ENCODE results near the gene ITGB2.

Gene ITGB2

DNA sequence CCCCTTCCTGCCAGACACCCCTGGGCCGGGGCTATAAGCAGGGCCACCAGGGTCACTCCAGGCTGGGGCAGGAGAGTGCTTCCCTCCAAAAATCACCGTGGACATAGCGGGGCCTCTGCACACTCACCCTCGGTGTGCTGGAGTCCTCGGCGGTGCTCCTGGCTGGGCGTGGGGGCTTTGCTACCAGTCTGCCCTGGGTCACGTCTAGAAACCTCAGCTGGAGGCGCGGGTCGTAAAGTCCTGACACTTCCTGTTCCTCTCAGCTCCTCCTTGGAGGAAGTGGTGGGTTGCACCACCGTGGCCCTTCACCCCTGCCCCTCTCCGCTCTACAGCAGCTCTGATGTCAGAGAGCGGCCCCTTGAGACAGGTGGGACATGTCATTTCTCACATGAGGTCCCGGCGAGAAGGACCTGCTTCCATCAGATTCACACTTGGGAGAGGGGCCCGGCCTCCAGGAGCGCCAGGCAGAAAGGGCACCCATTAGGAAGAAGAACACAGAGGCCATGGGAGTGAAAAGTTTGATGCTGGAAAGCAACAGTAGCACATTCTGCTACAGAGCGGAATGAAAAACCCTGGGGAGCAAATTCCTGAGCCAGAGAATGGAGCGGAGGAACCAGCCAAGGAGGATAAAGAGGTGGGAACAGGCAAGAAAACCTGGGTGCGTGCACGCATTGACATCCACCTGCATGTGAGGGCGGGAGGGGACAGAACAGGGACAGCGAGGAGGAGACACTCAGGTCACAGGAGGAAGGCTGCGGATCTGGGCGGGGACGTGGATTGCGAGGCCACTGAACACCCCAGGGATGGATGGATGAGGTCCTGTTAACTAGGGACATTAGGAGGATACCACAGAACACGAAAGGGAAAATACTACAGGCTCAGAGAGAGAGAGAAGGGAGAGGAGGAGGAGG, at the start of gene ITGB2:
ITGB2 (minus strand) TSS at position 206 of the 911 bp plus-strand sequence. CDS start 10,117 bp downstream, outside the sequence.
- DNase-seq (ENCODE audit: low read depth in 2 of 2, low spot score in 1 of 2): no peak

DNA sequence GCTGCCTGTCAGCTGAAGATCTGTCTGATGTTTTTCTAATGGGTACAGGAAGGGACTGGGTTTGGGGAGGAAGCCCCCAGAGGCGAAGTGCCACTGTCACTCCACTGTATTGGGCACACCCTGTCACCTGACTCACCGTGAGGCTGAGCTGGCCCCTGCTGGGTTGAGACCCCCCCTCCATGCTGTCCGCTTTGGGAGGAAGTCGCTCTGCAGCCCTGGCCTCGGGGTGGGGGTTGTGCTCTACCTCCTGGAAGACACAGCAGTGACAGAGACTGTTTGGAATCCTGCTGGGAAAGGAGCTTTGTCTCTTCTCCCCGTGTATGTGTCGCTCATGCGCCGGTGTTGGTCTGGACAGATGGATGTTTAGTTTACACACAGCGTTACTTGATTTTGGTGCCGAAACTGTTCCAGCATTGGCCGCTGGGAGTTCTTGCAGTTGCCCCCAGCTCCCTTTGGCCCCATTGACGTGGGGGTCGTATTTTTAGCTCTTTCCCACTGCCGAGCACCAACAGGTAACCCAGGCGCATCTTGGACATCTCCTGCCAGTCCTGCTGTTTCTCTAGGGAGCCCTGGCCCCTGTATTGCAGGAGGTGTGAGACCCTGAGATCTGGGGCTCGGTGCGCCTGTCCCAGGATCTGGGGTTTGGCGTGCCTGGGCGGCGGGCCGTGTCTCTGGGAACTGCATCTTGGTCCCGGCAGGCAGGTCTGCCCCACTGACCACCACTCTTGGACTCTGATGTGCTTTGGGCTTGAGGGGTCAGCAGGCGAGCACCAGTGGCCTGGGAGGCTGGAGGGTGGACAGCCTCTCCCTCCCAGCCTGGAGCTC, 49.4 kb upstream of the ITGB2 start:
- DNase-seq (ENCODE audit: low read depth in 2 of 2, low spot score in 1 of 2): no peak

DNA sequence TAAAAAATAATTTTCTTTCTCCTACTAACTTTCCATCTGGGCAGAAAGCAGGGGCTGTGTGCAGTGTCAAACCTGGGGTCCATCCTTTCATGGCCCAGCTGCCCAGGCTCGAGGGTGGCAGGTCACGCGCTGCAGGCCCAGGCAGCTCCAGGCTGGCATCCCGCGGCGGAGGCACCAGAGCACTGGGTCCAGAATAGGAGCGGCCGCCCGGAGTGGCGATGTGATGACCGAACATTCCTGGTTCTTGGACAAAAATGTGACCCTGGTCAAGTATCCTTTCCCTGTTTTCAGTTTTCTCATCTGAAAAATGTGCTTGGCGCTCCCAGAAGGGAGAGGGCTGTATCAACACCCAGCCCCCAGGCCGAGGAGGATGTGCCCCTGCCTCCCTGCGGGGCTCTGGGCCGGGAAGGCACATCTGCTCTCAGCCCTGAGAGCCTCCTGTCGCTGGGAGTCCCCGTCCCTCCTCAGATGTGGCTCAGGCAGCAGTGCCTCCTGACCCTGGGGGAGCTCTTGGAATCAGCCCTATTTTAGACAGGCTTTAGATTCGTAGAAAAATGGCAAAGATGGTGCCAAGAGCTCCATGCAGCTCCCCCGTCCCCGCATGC, 48.5 kb upstream of the ITGB2 start:
- no peak for DNase-seq (ENCODE audit: low read depth in 2 of 2, low spot score in 1 of 2)

DNA sequence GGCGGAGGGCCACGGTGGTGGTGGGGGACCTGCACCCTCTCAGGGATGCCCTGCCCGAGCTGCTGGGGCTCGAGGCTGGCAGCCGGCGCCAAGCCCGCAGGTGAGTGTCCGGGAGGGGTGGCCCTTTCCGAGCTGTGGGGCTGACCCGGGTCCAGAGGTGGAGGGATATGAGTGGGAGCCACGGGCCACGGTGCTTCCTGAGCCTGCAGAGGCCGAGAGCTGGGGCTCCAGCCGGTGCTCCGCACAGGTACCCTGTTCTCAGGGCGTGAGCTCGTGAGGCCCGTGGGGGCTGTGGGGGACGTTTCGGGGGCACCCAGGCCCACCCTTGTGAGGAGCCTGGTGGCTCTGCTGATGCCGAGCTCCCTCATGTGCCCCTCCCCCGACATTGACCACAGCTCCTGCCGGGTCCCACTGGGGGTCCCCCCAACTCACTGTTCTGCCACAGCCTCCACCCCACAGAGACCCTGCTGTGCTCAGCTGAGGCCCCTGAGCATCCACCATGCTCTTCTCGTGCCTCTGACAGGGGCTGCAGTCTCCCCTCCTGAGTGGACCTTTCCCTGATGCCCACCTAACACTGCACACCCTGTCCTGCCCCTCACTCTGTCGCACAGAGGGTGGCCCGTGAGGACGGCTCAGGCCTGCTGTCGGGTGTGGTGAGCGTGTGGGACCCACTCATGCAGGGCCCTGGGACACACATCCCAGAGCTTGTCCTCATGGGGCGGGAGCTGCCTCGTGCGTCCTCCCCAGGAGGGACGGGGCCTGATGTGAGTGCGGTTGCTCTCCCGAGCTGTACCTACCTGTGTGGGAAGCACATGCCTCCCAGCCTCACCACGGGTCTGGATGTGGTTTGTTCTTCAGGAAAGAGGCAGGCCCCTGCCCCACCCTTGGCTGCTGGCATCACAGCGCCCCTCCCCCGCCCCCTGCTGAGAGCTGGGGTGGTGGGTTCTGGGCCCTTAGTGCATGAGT, 46.7 kb upstream of the ITGB2 start:
- no peak for DNase-seq (ENCODE audit: low read depth in 2 of 2, low spot score in 1 of 2)

DNA sequence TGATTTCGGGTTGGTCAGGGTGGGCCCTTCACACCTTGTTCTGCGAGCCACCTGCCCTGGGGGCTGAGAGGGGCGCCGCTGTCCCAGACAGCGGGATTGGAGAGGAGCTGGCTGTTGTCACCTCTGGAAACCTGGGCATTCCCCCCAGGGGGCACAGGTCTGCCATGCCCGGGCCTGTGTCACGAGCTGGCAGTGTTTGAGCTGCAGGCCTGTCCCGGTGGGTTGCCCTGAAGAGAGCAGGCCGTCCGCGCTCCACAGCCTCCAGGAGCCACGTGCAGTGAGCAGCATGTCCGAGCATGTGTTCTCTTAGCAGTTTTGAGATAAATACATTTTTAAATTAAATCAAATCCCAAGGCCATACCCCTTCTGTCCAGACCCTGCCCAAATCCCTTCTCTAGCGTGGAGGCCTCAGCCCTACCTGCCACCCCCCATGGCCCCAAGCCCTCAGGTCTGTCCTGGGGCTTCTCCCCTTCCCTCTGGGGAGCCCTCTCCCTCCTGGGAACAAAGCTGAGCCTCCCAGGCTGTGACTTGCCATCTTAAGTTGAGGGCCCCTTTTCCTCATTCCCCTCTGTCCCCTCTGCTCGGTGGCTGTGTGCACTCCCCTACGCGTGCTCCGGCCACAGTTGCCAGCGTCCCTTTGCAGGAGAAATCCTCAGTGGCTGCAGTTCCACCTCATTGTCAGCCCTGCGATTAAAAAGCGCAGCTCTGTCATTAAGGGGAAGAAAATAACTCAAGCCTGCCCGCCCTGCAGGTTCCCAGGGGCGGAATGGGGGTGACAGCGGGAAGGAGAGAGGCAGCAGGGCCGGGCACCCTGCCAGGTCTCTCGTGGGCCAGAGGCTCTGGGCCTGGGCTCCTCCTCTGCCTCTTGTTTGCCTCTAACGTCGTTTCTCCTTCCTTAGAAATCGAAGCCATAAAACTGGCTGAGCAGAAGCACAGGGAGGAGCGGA, 45.7 kb upstream of the ITGB2 start:
- DNase-seq (ENCODE audit: low read depth in 2 of 2, low spot score in 1 of 2): no peak

DNA sequence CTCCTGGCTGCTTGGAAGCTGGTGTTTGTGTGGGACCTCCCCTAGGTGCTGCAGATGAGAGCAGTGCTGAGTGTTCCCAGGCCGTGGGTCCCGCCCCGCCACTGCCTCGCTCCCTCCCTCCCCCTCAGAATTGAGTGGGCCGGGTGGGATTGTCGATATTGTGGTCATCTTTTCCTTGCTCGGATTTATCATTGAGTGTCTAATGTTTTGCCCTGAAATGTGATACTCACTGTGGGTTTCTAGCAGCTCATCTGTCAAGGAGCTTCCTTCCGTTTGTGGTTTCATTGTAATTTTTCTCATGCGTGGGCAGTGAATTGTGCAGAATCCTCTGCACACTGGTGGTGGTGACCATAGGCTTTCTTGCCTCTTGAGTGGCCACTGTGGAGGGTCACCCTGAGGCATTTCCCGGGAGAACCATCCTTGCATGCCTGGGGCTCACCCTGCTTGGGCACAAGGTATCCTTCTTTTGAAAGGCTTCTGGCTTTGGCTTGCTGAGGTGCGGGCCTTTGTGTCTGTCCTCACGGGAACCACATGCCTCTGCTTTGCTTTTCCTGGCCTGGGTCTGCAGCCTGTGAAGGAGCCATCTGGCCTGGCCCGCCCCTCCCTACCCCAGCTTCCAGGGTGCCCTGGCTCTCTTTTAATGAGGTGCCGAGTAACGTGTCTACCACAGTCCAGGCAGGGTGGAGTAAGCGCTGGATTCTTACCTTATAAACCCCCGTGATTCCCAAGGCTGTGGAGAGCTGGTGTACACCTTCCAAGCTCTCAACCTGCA, 44.7 kb upstream of the ITGB2 start:
- DNase-seq (ENCODE audit: low read depth in 2 of 2, low spot score in 1 of 2): no peak

DNA sequence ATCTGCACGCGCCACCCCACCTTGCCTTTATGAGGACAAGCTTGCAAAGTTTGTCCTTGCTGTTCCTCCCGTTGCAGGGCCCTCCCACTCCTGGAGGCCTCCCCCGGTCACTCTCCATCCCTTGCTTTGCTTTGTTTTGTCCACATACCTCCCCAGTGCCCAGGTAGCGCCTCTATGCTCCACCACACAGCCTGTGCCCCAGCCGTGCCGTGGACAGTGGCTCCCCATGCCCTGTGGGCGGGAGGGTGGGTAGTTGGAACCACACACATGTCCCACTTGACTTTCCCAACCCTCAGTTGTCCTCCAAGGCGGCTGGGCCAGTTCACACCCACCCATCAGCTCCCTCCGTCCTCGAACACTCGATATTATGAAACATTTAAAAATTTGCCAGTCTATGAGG, 43.7 kb upstream of the ITGB2 start:
- DNase-seq (ENCODE audit: low read depth in 2 of 2, low spot score in 1 of 2): no peak

DNA sequence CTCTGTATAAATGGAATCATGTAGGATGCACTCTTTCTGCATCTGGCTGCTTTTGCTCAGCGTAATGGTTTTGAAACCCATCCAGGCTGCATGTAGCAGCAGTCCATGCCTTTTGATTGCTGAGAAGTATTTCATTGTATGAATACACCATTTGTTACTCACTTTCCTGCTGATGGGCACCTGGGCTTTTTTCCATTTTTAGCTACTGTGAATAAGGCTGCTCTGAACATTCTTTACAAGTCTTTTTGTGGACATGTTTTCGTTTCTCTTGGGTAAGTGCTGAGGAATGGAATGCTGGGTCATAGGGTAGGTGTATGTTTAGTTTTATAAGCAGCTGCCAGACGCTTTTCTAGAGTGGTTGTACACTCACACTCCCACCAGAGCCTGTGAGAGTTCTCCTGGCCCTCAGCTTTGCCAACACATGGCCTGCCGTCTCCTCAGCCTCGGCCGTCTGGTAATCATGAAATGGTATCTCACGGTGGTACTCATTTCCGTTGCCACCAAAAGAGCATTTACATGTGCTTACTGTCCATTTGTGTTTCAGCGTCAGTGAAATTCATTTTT, 41.8 kb upstream of the ITGB2 start:
- DNase-seq (ENCODE audit: low read depth in 2 of 2, low spot score in 1 of 2): no peak

DNA sequence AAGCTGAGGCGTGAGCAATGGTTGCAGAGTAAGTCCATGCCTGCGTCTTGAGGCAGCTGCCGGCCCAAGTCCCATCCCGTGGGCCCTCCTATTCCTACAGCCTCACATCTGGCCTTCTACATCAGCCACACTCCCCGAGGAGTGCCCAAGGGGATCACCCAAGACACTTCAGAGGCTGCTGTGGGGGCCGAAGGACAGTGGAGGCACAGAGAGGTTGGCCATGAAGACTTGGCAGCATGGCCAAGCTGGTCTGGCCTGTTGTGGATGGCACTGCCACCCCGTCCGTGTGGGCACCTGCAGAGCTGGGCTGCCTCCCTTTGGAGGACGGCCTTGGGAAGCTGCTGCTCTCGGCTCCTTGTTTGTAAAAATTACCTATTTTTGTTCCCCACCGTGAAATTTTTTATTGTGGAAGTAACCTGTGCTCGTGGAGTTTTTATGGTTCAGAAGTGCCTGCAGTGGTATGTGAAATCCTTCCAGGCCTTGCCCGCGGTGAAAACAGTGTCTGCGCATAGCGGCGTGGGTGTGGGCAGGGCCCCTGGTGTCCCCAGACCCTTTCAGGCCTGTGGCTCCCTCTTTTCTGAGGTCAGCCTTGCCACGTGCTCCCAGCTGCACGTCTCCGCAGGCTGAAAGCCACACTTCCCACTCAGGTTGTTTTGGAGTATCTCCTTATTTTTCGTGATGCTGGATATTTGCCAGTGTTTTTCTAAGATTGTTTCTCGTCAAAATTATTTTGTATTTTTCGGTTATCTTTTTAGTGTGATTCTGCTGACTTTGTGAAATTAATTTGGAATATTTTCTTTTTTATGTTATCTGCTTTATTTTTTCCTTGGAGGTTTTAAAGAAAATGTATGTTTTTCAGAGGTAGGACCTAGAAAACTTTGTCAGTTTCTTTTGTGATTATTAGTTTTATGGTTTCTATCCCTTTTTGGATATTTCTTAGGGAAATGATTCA, 39.7 kb upstream of the ITGB2 start:
- no peak for DNase-seq (ENCODE audit: low read depth in 2 of 2, low spot score in 1 of 2)

DNA sequence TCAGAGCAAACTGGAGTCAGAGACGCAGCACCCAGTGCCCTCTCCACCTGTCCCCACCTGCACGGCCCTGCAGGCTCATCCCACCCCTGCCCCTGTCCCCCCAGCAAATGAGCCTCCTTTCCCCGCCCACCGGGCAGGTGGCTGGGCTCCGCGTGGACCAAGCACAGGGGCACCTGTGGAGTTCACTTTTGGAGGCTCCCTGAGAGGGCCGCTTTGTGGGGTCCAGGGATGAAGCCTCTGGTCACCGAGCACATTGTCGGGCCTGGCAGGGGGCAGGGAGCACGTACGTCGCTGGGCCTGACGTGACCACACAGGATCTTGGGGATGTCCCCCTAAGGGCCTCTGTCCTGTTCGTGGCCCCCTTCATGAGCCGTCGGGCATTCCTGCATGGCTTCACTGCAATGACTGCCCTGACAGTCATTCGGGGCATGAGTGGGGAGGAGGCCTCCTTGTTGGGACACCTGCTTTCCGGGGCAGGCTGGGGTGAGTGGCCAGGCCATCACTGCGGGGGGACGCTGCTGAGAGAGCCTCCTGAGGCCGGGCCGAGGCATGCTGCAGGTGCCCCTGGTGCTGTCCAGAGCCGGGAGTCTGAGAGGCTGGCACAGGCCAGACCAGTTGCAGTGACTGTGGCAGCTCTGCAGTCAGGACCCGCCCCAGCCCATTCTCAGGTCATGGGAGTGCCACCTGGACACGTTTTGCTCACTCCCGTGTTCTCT, 38.8 kb upstream of the ITGB2 start:
- DNase-seq (ENCODE audit: low read depth in 2 of 2, low spot score in 1 of 2): no peak

DNA sequence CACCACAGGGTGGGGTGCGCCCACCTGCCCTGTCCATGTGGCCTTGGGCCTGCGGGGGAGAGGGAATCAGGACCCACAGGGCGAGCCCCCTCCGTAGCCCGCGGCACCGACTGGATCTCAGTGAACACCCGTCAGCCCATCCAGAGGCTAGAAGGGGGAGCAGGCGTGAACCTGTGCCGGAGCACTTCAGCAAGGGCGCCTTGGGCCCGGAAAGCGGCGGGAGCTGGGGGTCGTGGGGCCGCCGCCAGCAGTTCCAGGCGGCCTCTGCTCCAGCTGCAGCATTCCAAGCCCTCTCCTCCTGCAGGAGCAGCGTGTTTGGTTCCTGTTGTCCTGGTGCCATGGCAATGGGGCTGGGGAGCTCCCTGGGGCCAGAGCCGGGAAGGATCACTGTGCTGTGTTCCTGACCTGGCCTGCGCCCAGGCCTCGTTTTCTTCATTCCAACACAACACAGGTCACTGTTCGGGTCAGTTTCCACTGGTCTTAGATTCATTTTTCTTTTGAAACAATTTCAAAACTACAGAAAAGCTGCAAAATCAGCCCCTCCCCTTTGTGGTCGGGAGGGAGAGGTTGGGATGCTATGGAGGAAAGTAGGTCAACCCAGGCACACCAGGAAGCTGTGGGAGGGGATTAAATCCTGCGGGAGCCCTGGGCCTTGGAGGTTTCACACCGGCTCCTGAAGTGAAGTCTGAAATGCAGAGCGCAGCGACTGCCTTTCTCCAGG, 37.9 kb upstream of the ITGB2 start:
- no peak for DNase-seq (ENCODE audit: low read depth in 2 of 2, low spot score in 1 of 2)

DNA sequence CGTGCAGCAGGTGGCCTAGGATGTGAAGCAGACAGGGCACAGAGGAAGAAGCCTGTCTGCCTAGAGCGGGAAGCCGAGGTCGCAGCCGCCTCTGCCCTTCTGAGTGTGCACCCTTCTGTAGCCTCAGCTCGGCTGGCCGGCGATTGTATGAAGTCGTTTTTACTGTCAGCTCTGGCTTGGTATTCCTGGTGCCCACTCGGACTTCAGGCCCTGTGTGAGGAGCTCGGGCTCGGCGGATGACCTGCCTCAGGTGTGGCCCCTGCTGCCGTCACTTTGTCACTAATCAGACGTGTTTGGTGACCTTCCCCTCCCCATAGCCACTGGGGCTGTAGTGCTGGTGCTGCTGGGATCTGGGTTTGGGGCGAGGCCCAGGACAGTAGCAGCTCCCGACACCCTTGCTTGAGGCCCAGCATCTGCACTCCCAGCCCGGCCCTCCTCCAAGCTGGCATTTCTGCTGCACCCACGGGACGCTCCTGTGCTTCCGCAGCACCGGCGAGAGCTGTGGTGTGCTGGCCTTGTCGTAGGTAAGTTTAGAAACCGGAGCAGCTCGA, 37.3 kb upstream of the ITGB2 start:
- no peak for DNase-seq (ENCODE audit: low read depth in 2 of 2, low spot score in 1 of 2)

DNA sequence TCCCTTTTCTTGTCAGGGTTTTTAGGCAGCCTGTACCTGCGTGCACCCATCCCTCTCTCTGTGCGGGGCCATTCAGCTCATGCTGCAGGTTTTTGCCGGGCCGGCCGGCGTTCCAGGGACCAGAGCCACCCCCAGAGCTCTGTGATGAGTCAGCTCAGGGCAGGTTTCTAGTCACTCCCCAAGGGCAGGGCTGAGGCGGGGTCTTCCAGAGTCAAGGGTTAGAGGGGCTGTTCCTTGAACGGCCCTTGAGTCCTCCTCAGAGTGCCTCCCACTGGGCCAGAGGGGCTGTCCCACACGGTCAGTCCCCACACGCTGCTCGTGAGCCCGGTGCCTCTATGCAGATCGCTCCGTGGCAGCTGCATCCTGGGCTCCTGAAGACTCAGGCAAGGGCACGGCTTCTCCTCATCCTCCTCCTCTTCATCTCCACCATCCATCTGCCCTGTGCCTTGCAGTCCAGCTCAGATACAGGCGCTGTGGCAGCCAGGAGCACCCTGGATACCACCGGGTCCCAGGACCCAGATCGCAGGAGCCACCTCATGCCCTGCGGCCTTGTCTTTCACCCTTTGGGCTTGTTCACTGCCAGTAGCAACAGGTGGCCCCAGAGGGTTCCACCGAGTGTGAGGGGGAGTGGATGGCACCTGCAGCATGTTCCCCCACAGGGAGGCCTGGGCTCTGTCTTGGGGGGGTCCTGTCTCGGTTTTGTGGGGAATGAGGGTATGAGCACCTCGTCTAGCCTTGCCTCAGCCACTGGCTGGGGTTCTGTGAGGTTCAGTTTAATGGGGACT, 36.5 kb upstream of the ITGB2 start:
- DNase-seq (ENCODE audit: low read depth in 2 of 2, low spot score in 1 of 2): no peak

DNA sequence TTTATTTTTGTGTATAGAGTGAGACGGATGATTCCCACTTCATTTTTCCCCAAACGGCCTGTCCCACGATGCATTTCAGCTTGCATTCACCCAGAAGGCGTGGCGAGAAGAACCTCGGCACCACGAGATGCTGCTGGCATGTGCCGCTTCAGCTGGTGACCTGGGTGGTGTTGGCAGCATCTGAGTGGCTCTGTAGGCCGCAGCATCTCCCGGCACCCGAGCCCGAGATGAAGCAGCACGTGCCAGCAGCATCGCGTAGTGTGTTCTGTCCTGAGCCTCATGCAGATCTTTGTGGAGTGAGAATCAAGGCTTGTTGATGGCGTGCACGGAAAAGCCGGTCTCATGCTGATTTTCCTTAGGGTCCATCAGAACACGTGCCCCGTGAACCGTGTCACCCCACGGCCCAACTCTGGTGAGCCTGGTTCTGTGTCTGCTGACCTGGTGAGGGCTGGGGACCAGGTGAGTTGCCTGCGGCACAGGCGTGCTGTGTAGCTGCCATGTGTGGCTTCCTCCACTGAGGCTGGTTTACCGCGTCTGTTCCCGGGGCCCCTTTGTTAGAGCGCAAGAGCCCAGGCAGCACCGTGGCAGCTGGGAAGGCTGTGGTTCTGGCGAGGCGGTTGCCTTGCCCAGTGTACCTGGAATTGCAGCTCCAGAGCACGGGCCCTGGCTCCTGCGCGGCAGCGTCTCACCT, 35.8 kb upstream of the ITGB2 start:
- no peak for DNase-seq (ENCODE audit: low read depth in 2 of 2, low spot score in 1 of 2)

Data from stimulated activated CD8-positive, alpha-beta memory T cell treated with anti-CD3 and anti-CD28 coated beads, Interleukin-4, amount 100 ng/mL, for 1 hour (primary cell).